ENCODE measurements around the gene GNL3L. TPM values are rescaled to one million over a fixed set of nuclear protein-coding genes. Genes with fewer than 3 reads are reported as not detected.
"Not testable (repeated sequence)": the region's sequence is repeated elsewhere in the genome, so short reads cannot be mapped to it uniquely, and the experiment has no call there.

The GNL3L gene, protein sequence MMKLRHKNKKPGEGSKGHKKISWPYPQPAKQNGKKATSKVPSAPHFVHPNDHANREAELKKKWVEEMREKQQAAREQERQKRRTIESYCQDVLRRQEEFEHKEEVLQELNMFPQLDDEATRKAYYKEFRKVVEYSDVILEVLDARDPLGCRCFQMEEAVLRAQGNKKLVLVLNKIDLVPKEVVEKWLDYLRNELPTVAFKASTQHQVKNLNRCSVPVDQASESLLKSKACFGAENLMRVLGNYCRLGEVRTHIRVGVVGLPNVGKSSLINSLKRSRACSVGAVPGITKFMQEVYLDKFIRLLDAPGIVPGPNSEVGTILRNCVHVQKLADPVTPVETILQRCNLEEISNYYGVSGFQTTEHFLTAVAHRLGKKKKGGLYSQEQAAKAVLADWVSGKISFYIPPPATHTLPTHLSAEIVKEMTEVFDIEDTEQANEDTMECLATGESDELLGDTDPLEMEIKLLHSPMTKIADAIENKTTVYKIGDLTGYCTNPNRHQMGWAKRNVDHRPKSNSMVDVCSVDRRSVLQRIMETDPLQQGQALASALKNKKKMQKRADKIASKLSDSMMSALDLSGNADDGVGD
- polyA plus RNA-seq (ENCODE audit: insufficient read length in 3 of 3) = 10 to 100 TPM; 14.2 to 19.6 (median 15.1) TPM

DNA sequence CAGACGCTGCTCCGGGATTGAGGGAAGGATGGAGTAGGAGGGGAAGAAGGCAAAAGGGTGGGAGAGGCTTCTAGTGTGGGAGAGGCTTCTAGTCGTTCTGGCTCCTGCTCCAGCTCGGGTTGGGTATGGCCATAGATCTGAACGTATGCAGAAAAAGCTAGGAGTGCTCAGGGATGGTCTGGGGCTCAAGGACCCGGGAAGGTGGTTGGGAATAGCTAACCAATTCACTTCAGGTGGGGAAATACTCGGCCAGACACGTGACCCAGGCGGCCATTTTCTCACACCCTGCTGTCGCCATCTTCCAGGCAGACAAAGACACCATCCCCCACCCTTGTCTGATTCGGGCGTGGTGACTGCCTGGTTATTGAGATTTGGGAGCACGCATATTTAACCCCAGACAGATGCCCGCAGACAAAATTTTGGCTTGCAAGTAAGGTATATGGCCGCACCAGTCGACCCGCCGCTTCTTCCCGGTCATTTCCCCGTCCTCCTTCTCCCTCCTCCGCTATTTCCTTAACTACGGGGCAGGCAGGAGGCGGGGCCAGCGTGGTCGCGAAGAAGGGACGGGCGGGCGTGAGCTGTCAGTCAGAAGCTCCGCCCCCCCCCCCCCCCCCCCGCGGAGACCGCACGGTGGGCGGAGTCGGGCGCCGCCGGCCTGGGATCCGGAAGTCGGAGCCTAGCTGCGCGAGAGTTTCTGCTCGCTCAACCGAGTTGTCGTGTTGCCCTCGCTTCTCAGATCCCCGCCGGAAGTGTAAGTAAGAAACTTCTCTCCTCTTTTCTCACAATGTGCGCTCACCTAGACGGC, at the start of gene GNL3L:
Gene GNL3L (plus strand): TSS at position 668 of the 805 bp plus-strand sequence. CDS start 2,348 bp downstream, outside the sequence.
- DNase-seq (ENCODE audit: low read depth in 3 of 3, low spot score in 2 of 3) = peak; percentile 54 to 69 (median 62)

DNA sequence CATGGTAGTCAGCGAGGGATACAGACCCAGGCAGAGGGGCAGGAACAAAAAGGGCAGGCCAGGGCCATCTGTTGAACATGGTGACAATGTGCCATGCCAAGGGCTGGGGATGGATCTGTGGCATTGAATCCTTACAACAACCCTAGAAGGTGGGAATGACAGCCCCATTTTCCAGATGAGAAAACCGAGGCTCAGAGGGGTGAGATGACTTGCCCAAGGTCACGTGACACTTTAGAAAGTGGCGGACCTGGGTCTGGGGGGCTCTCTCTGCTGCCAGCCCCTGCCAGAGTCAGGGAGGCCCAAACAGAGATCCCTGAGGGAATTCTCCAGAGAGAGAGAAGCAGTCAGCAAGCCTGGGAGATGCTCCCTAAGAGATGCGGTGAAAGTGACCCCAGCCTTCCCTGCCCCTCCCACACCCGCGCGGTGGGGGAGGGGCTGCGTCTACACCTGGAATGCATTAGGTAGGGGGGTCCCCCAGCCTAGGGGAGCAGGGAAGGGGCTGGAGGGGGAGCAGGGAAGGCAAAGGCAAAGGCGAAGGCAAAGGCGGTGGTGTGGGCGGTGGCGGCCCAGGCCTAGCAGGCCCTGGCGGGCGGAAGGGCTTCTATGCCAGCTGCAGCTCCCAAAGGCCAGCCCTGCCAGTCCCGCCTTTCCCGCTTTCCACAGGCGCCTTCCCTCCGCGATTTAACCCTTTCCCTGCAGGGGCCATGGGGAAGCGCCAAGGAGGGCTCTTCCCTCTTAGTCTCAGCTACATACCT, 47.0 kb upstream of the GNL3L start:
- DNase-seq (ENCODE audit: low read depth in 3 of 3, low spot score in 2 of 3) = no peak

DNA sequence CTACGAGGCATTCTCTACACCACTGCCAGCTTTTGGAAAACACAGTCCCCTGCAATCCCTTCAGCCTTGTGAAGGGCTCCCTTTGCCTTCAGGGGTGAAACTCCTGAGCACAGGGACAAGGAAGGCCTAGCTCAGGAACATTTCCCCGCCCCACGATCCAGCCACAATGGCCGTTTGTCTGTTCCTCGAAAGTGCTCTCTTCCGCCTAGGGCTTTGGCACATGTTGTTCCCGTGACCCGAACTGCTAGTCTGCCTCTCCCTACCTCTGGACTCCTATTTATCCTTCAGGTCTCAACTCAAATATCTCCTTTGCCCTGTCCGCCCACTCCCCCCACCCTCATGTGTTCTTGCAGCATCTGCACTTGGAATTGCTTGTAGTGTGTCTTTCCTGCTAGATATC, 46.1 kb upstream of the GNL3L start:
- DNase-seq (ENCODE audit: low read depth in 3 of 3, low spot score in 2 of 3) = no peak

DNA sequence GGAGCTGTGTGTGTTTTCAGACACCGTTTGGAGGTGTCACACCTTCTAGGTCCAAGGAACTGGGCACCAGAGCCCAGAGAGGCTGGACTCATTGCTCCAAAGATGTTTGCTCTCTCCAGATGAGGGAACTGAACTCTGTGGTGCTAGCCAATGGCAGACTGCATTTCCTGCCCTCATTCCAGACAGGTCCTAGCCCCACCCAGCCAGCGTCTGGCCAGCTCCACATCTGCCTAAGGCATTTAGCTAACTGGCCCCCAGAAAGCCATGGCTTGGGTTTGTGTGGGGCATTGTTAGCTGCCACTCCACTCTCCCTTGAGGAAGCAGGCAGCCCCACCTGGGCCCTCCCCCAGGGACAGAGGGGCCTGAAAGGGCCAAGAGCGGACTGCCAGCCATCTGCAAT, 45.4 kb upstream of the GNL3L start:
- no peak for DNase-seq (ENCODE audit: low read depth in 3 of 3, low spot score in 2 of 3)

DNA sequence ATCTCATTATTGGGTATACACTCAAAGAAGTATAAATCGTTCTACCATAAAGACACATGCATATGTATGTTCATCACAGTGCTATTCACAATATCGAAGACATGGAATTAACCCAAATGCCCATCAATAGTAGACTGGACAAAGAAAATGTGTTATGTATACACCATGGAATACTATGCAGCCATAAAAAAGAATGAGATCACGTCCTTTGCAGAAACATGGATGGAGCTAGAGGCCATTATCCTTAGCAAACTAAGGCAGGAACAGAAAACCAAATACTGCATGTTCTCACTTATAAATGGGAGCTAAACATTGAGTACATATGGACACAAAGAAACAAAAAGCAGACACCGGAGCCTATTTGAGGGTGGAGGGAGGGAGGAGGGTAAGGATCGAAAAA, 40.2 kb upstream of the GNL3L start:
- not testable (repeated sequence) for DNase-seq (ENCODE audit: low read depth in 3 of 3, low spot score in 2 of 3)

DNA sequence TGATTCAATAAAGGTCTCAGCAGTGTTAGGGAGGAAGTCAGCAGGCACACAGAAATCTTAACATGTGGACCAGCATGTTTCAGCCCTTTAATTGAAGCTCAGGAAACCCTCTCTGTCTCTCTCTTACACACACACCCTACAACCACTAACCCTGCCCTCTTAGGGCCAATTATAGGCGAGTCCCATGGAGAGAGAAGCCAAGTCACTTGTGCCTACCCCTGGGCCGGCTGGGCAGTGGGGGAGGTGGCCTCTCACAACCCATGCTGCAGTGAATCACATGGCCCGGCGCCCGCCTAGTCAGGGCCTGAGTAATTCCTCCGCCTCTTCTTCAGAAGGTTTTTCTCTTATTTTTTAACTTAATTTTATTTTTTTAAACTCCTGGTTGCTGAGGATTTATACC, 37.7 kb upstream of the GNL3L start:
- no peak for DNase-seq (ENCODE audit: low read depth in 3 of 3, low spot score in 2 of 3)

DNA sequence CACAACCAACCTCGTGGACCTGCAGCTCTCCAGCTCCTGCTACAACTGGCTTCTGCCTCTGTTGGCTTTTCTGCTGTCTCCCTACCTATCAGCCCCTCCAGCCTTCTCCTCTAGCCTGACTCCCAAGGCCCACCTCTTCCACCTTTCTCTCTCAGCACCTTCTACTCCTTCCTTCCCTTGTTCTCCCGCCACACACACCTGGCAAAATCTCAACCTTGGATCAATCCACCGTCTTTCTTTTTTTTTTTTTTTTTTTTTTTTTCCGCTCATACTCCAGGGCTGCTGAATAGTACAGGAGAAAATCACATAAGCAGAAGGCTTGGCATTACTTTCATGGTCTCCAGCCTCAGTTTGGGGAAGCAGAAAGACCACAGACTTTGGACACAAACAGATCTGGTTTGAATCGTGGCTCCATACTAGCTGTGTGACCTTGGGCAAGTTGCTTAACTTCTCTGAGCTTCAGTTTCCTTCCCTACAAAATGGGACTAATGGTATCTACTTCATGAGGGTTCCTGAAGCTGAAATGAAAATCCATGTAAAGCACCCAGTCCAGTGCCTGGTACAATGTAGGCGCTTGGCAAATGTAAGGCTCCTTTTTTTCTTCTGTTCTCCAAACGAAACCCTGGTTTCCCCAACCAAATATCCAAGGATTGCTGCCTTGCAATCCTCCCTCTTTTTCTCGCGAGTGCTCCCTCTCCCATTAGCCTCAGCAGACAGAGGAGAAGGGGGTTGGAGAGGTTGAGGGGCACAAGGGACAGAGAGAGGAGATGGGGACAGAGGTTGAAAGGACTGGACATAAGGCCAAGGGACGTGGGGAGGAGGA, 35.6 kb upstream of the GNL3L start:
- no peak for DNase-seq (ENCODE audit: low read depth in 3 of 3, low spot score in 2 of 3)

DNA sequence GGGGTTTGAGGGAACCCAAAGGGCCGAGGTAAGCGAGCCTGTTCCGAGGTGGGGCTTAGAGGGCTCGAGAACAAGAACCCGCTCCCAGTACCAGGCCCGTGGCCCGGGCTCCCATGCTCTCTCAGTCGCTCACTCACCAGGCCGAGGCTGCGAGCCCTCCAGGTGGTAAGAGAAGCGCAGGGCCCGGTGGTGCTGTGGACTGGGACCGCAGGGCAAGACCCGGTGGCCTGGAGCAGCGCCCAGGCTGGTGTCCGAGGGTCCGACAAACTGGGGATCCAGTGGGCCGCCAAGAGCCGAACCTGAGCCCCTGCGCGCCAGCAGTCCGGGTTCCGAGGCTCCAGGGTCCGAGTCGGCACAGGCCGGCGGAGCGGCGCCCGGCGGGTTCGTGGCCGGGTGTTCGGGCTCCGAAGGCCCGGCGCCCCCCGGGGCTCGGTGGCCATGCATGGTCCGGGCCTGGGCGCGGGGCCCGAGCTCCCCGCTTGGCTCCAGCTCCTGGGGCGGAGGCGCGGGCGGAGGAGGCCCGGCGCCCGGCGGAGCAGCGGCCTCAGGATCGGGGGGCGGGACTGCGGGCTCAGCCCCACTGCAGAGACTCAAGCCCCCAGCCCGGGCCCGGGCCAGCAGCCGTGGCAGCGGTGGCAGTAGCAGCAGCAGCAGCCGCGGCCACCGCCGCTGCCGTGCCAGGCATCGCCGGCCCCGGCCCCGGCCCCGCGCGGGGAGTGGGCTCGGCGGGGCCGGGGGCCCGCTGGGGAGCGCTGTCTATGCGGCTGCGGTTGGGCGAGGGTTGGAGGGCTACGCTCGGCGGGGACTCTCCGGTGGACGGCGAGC, 34.8 kb upstream of the GNL3L start:
- no peak for DNase-seq (ENCODE audit: low read depth in 3 of 3, low spot score in 2 of 3)

DNA sequence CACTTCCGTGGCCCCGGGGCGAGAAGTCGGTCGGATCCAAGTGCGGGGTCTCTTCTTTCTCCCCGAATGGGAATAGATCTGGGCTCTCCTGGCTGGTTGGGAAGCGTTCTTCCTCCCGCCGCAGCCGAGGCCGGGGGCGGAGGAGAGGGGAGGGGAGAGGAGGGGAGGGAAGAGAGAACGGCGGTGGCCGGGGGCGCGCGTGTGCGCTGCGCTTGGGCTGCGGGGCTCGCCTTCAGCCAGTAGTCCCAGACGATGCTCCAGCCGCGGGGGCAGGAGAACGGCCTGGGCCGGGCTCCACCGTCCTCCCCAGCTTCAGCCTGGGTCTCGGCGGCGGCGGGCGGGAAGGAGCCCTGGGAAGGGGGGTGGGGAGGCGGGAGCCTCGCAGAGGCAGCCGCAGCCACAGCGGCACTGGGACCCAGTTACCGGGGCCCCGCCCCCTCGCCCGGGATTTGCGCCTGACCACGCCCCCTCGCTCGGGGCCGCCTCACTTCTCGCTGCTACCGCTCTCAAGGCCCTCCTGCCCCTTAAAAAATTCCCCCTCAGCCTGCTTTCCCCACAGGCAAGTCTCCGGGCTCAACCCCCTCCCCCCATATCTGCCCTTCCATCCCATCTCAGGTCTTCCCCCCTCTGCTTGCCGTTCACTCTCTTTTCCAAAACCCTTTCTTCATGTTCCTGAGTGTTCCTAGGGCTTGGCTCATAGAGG, 34.1 kb upstream of the GNL3L start, which contains the start of gene FGD1:
Gene FGD1 (minus strand): TSS at position 421 of the 703 bp plus-strand sequence. CDS start 802 bp downstream, outside the sequence.
- DNase-seq (ENCODE audit: low read depth in 3 of 3, low spot score in 2 of 3) = peak in 1 of 3 donors; percentile 49

DNA sequence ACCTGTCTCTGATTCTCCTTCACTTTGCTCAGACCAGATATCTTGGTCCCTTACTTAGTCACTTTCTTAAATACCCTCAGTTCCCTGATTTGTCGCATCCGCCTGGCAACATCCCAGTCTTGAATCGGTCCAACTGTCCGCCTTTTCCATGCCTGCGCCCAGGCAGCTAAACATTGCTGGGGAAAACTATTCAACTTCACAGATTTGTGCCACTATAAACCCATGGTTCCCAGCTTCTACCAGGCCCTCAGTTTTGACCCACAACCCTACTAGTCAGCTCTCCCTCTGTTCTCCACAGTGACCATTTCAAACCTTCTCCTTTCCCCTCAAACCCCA, 33.5 kb upstream of the GNL3L start:
- DNase-seq (ENCODE audit: low read depth in 3 of 3, low spot score in 2 of 3) = no peak

DNA sequence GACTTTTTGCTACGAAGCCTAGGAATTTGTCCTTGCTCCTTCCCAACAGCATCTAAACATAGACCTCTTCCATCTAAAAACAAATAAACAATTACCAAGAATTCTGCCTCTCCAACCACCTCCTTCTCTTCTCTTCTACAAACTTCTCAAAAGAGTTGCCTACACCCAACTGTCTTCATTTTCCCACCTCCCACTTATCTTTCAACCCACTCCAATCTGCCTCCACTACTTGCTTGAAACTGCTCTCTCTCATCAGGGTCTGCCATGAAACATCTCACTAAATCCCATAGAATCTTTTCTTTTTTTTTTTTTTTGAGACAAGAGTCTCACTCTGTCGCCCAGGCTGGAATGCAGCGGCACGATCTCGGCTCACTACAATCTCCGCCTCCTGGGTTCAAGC, 33.1 kb upstream of the GNL3L start:
- no peak for DNase-seq (ENCODE audit: low read depth in 3 of 3, low spot score in 2 of 3)

DNA sequence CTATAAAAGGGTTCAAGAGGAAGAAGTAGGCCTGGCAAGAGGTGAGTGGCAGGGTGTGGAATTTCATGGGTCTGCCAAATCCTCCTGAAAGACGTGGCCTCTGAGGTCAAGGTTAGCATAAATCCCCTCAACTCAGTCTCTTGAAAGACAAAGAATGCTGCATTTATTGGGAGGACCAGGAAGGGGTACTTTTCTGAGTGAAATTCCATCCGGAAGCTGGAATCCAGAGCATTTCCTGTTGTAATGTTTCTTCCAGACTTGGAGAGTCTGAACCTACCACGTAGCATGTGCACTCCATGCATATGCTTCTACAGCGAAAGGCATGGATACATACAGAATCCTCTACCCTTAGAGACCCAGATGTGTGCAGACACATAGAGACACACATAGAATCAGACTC, 20.6 kb upstream of the GNL3L start:
- DNase-seq (ENCODE audit: low read depth in 3 of 3, low spot score in 2 of 3) = peak in 1 of 3 donors; percentile 51

DNA sequence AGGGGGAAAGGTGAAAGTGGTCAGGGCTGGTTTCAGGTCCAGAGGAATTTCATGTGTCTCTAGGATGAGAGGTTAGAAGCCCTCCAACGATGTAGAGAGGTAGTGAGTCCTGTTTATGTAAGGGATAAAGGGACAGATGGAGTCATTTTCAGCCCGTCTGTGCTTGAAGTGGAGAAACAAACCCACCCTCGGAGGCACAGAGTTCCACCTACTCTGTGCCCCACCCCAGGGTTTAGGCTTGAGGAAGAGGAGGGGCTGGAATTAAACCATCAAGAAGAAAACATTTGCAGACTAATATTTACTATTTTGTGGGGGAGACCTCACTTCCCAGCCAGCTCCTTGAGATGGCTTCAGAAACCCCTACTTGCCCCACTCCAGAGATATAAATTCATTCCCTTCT, 868 bp upstream of the GNL3L start:
- no peak for DNase-seq (ENCODE audit: low read depth in 3 of 3, low spot score in 2 of 3)

DNA sequence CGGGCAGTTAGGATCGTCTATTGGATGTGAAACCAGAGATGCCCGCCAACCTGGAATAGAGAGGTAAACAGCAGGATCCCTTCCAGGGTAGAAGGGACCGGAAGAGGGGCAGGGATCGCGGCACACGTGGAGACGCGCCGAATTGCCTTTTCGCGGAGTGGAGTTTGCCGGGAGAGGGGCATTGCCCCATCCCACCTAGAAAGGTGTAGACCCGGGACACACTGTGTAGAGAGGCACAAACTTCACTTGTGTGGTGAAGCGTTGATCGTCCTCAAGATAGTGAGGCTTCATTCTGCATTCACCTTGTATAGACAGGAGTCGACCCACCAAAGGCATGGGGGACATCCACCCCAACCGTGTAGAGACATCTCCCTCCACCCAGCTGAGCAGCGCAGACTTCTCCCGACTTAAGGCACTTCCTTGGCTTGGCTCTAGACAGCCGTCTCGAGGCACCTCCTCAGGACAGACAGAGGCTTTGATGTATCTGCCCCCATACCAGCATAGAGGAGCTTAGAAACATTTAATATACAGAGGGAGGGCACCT, 410 bp downstream of the GNL3L start:
- no peak for DNase-seq (ENCODE audit: low read depth in 3 of 3, low spot score in 2 of 3)

DNA sequence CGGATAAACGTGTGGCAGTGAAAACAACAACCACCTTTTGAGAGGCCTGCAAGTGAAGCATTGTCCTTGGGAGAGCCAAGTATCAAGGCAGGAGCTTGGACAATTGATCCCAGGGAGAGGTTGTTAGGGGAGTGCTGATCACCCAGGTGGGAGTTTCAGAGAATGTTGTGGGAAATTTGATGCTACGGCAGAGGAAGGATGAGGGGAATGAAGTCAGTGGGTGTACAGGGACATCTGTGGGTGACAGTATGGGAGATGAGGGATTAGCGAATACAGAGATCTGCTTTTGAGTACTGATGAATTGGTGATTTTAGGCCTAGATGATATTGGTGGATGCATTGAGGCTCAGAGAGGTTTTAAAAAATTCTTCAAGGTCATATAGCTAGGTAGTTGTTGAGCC, 4.3 kb downstream of the GNL3L start:
- no peak for DNase-seq (ENCODE audit: low read depth in 3 of 3, low spot score in 2 of 3)

DNA sequence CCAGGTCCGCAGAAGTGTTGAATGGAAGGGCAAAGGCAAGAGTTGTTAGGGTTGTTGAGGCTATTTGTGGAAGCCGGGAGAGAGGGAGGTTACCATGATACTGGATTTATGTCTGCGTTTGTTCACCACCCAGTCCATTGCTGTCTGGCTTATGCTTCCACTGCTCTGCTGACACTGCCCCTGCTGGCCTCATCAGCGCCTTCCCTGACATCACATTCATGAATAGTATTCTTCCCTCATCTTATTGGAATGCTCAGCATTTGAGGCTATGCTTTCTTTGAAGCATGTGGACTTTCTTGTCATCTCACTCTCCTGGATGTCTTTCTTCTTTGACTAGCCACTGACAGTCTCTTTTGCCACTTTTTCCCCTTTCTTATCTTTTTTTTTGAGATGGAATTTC, 10.3 kb downstream of the GNL3L start:
- DNase-seq (ENCODE audit: low read depth in 3 of 3, low spot score in 2 of 3) = no peak

DNA sequence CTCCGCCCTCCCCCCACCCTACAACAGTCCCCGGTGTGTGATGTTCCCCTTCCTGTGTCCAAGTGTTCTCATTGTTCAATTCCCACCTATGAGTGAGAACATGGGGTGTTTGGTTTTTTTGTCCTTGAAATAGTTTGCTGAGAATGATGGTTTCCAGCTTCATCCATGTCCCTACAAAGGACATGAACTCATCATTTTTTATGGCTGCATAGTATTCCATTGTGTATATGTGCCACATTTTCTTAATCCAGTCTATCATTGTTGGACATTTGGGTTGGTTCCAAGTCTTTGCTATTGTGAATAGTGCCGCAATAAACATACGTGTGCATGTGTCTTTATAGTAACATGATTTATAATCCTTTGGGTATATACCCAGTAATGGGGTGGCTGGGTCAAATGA, 12.2 kb downstream of the GNL3L start:
- not testable (repeated sequence) for DNase-seq (ENCODE audit: low read depth in 3 of 3, low spot score in 2 of 3)

DNA sequence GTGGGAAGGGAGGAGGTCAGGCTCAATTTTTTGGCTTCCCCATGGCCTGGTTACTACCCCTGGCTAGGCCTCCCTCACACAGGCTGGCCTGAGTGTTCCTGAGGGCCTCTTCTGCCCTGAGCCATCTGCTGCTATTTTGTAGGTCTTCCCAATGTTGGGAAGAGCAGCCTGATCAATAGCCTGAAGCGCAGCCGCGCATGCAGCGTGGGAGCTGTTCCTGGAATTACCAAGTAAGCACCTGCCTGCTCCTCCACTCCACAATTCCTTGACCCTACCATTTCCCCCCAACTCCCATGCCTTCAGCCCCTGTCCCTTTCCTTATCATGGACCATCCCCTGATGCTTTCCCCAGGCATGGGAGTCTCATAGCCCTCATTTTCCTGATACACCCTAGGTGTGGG, 20.8 kb downstream of the GNL3L start:
- no peak for DNase-seq (ENCODE audit: low read depth in 3 of 3, low spot score in 2 of 3)

Data from right renal cortex interstitium (tissue), 3 donors.